ENCODE measurements around the gene AP2A1. TPM values are rescaled to one million over a fixed set of nuclear protein-coding genes. Genes with fewer than 3 reads are reported as not detected.

AP2A1 gene
- total and polyA plus RNA-seq, 9 donors: 37.8 to 126 (median 88.1) TPM

GRCh38 chr19:49782515-49782914, 15.7 kb downstream of the AP2A1 start:
- intact Hi-C loops (cut with DNase I): no loop called here
- no peaks in the 10 kb centered on the region for H3K36me3 ChIP-seq
- DNase-seq: no peak
- H3K4me3 ChIP-seq: no peak overlapping the region
- H3K9me3 ChIP-seq: no peaks in the 10 kb centered on the region
- no peak overlapping the region for H3K27ac ChIP-seq
- H3K27me3 ChIP-seq: no peaks in the 10 kb centered on the region
- no peaks in the 10 kb centered on the region for H3K4me1 ChIP-seq (ENCODE audit: insufficient read depth)
- 92 to 96% (median 93%) methylated on average over 14 to 18 of the region's 18 CpGs for WGBS, 3 donors
- TF ChIP-seq CTCF (IDR thresholded peaks at IDR 0.05) (no peak), EP300 (IDR thresholded peaks at IDR 0.05) (no peak), POLR2A (IDR thresholded peaks at IDR 0.05) (no peak)

- WGBS, 3 donors: 48 to 56% (median 55%) methylated on average over 9 of the region's 9 CpGs
- intact Hi-C loops (cut with DNase I): no loop called here
Measured at GRCh38 chr19:49786376-49786820, 19.6 kb downstream of the AP2A1 start.

GRCh38 chr19:49787746-49788145, 20.9 kb downstream of the AP2A1 start:
- H3K9me3 ChIP-seq: no peaks in the 10 kb centered on the region
- DNase-seq: no peak
- no peak for TF ChIP-seq CTCF (IDR thresholded peaks at IDR 0.05)
- no peak for TF ChIP-seq POLR2A (IDR thresholded peaks at IDR 0.05)
- TF ChIP-seq EP300 (IDR thresholded peaks at IDR 0.05): no peak
- no peaks in the 10 kb centered on the region for H3K36me3 ChIP-seq
- 76 to 92% (median 77%) methylated on average over 5 of the region's 5 CpGs for WGBS, 3 donors
- H3K4me1 ChIP-seq (ENCODE audit: insufficient read depth): peaks cover 13% of the 10 kb centered on the region
- intact Hi-C loops (cut with DNase I): no loop called here
- H3K4me3 ChIP-seq: no peak overlapping the region
- H3K27me3 ChIP-seq: no peaks in the 10 kb centered on the region
- H3K27ac ChIP-seq: no peak overlapping the region

More at GRCh38 chr19:49786376-49786820, 19.6 kb downstream of the AP2A1 start:
- Histone ChIP-seq H3K36me3 (no peaks in the 10 kb centered on the region), H3K27me3 (no peaks in the 10 kb centered on the region), H3K4me1 (ENCODE audit: insufficient read depth) (peaks cover 9% of the 10 kb centered on the region), H3K4me3 (no peak overlapping the region), H3K27ac (no peak overlapping the region), H3K9me3 (no peaks in the 10 kb centered on the region)
- TF ChIP-seq POLR2A (IDR thresholded peaks at IDR 0.05) (no peak), CTCF (IDR thresholded peaks at IDR 0.05) (no peak), EP300 (IDR thresholded peaks at IDR 0.05) (no peak)
- DNase-seq: peak in 1 of 5 donors; percentile 39

GRCh38 chr19:49788857-49789256, 22.1 kb downstream of the AP2A1 start:
- no peaks in the 10 kb centered on the region for H3K36me3 ChIP-seq

More at GRCh38 chr19:49788857-49789256, 22.1 kb downstream of the AP2A1 start:
- no peaks in the 10 kb centered on the region for H3K9me3 ChIP-seq
- no peaks in the 10 kb centered on the region for H3K27me3 ChIP-seq
- H3K27ac ChIP-seq: no peak overlapping the region
- H3K4me1 ChIP-seq (ENCODE audit: insufficient read depth): peaks cover 13% of the 10 kb centered on the region
- TF ChIP-seq EP300 (IDR thresholded peaks at IDR 0.05): no peak
- TF ChIP-seq POLR2A (IDR thresholded peaks at IDR 0.05): no peak
- TF ChIP-seq CTCF (IDR thresholded peaks at IDR 0.05): no peak
- intact Hi-C loops (cut with DNase I): no loop called here
- no peak for DNase-seq
- no peak overlapping the region for H3K4me3 ChIP-seq
- 85 to 92% (median 90%) methylated on average over 9 to 10 of the region's 10 CpGs for WGBS, 3 donors
